ENCODE measurements around the gene TNK1.

- TF ChIP-seq CTCF (IDR thresholded peaks at IDR 0.05) (no peak), POLR2A (IDR thresholded peaks at IDR 0.05) (no peak)
Measured at GRCh38 chr17:7409716-7410115, 28.8 kb downstream of the TNK1 start.
